Epithelial cell of proximal tubule (primary cell): ENCODE measurements around the gene XRCC4. TPM values are rescaled to one million over a fixed set of nuclear protein-coding genes. Genes with fewer than 3 reads are reported as not detected.

Experiments
- DNase-seq: peaks from one replicate; pipeline ENCODE4 v3.0.0-alpha.2; 2011; ENCODE audit warnings: low read depth
- H3K4me3 ChIP-seq: 2 replicates; pipeline ENCODE4 v1.5.1; 2011; ENCODE audit warnings: low read depth, mild to moderate bottlenecking, low read length
- CTCF ChIP-seq: conservative IDR thresholded peaks from 2 replicates; pipeline ENCODE4 v1.5.1; 2012; ENCODE audit warnings: low read depth, mild to moderate bottlenecking, low read length
- total RNA-seq: library from RNA; depleted of rRNA; stranded (reverse); fragments of >200 nt; gene quantifications from 2 replicates; pipeline ENCODE4 v1.2.3, GENCODE V29; 2015

XRCC4 gene
- total RNA-seq, 1 donor from 2014 or later, result 16.4 TPM

- no peak overlapping the region for H3K4me3 ChIP-seq
- no peak for DNase-seq
- no peak for TF ChIP-seq CTCF
Measured at GRCh38 chr5:83294246-83294645, 216.9 kb downstream of the XRCC4 start.

GRCh38 chr5:83299353-83299752 is 222.0 kb downstream of the XRCC4 start:
- H3K4me3 ChIP-seq, result no peak overlapping the region
- no peak for DNase-seq
- TF ChIP-seq CTCF, result no peak

GRCh38 chr5:83306572-83307241 is 229.4 kb downstream of the XRCC4 start:
- peak; percentile 38 for DNase-seq
- no peak for TF ChIP-seq CTCF
- H3K4me3 ChIP-seq, result no peak overlapping the region

- no peak overlapping the region for H3K4me3 ChIP-seq
- TF ChIP-seq CTCF, result no peak
- DNase-seq, result no peak
Measured at GRCh38 chr5:83312663-83313062, 235.3 kb downstream of the XRCC4 start.

- no peak for DNase-seq
- TF ChIP-seq CTCF, result no peak
- H3K4me3 ChIP-seq, result no peak overlapping the region
Measured at GRCh38 chr5:83313436-83313835, 236.1 kb downstream of the XRCC4 start.

- no peak overlapping the region for H3K4me3 ChIP-seq
- no peak for TF ChIP-seq CTCF
- DNase-seq, result no peak
Measured at GRCh38 chr5:83321483-83322055, 244.2 kb downstream of the XRCC4 start.
